ENCODE measurements around the gene ETS1. TPM values are rescaled to one million over a fixed set of nuclear protein-coding genes. Genes with fewer than 3 reads are reported as not detected.

The ETS1 gene
- total RNA-seq, 6 experiments from 2014 or later, result 55.2 to 78.6 (median 73.2) TPM

- peaks cover 6% of the 10 kb centered on the region; the same call in 1 of the 2 replicates for H3K27me3 Mint-ChIP-seq (ENCODE audit: insufficient read depth)
- no peak overlapping the region; the same call in 1 of the 2 replicates for H3K4me3 Mint-ChIP-seq
- no peaks in the 10 kb centered on the region for H3K9me3 Mint-ChIP-seq
- peaks cover 93% of the 10 kb centered on the region for H3K4me1 Mint-ChIP-seq (ENCODE audit: low read depth)
- no peak overlapping the region for H3K27ac Mint-ChIP-seq
- DNase-seq, result no peak
- H3K36me3 Mint-ChIP-seq (ENCODE audit: low read depth), result peaks cover 79% of the 10 kb centered on the region
- peak; percentile 45 for TF ChIP-seq CTCF (IDR thresholded peaks at IDR 0.05)
These were observed 103.2 kb downstream of the ETS1 start for GRCh38 chr11:128484172-128484571.

- no peak overlapping the region for H3K4me3 Mint-ChIP-seq
- H3K4me1 Mint-ChIP-seq (ENCODE audit: low read depth), result peaks cover 93% of the 10 kb centered on the region
- peak overlapping the region; percentile 18 for H3K27ac Mint-ChIP-seq
- H3K27me3 Mint-ChIP-seq (ENCODE audit: insufficient read depth), result peaks cover 4% of the 10 kb centered on the region; the same call in 1 of the 2 replicates
- no peaks in the 10 kb centered on the region for H3K9me3 Mint-ChIP-seq
- TF ChIP-seq CTCF (IDR thresholded peaks at IDR 0.05), result no peak
- DNase-seq, result no peak
- peaks cover 76% of the 10 kb centered on the region for H3K36me3 Mint-ChIP-seq (ENCODE audit: low read depth)
These were observed 104.1 kb downstream of the ETS1 start for GRCh38 chr11:128483211-128483788.

GRCh38 chr11:128482512-128483191 is 104.7 kb downstream of the ETS1 start:
- no peak for TF ChIP-seq CTCF (IDR thresholded peaks at IDR 0.05)
- Mint-ChIP-seq H3K27me3 (ENCODE audit: insufficient read depth) (peaks cover 4% of the 10 kb centered on the region; the same call in 1 of the 2 replicates), H3K9me3 (no peaks in the 10 kb centered on the region), H3K4me1 (ENCODE audit: low read depth) (peaks cover 90% of the 10 kb centered on the region), H3K4me3 (no peak overlapping the region), H3K36me3 (ENCODE audit: low read depth) (peaks cover 80% of the 10 kb centered on the region), H3K27ac (peak overlapping the region; percentile 79)
- DNase-seq, result no peak

GRCh38 chr11:128482092-128482491 is 105.3 kb downstream of the ETS1 start:
- H3K4me1 Mint-ChIP-seq (ENCODE audit: low read depth), result peaks cover 94% of the 10 kb centered on the region
- DNase-seq, result no peak
- H3K4me3 Mint-ChIP-seq, result no peak overlapping the region
- H3K36me3 Mint-ChIP-seq (ENCODE audit: low read depth), result peaks cover 83% of the 10 kb centered on the region
- no peak for TF ChIP-seq CTCF (IDR thresholded peaks at IDR 0.05)
- H3K27ac Mint-ChIP-seq, result peak overlapping the region; percentile 79
- peaks cover 4% of the 10 kb centered on the region; the same call in 1 of the 2 replicates for H3K27me3 Mint-ChIP-seq (ENCODE audit: insufficient read depth)
- no peaks in the 10 kb centered on the region for H3K9me3 Mint-ChIP-seq

GRCh38 chr11:128481135-128481534 is 106.2 kb downstream of the ETS1 start:
- DNase-seq, result peak; percentile 74
- peaks cover 94% of the 10 kb centered on the region for H3K4me1 Mint-ChIP-seq (ENCODE audit: low read depth)
- peak overlapping the region; percentile 79 for H3K27ac Mint-ChIP-seq
- H3K9me3 Mint-ChIP-seq, result no peaks in the 10 kb centered on the region
- peak overlapping the region; percentile 2; the same call in 1 of the 2 replicates for H3K4me3 Mint-ChIP-seq
- peaks cover 4% of the 10 kb centered on the region; the same call in 1 of the 2 replicates for H3K27me3 Mint-ChIP-seq (ENCODE audit: insufficient read depth)
- no peak for TF ChIP-seq CTCF (IDR thresholded peaks at IDR 0.05)
- peaks cover 83% of the 10 kb centered on the region for H3K36me3 Mint-ChIP-seq (ENCODE audit: low read depth)
